Spleen (tissue), 11 donors: ENCODE measurements around the gene LMF2. TPM values are rescaled to one million over a fixed set of nuclear protein-coding genes. Genes with fewer than 3 reads are reported as not detected.
A peak's percentile ranks its signal among the peaks of the same experiment; 100 is the strongest.

Source experiments
- DNase-seq: peaks from one replicate; pipeline ENCODE4 v3.0.0-alpha.2; 2020
- H3K27ac ChIP-seq, 8 donors: fragments of 200-600 bp; sonication (generic) in 7 of 8; 1 replicate in 4 of 8; 2 replicates in 4 of 8; pipeline versions ENCODE4 v1.5.0 to v1.8.0; 2016 to 2021; ENCODE audit warnings: inconsistent platforms in 4 of 8, mild to moderate bottlenecking in 4 of 8, moderate library complexity in 1 of 8
- H3K27me3 ChIP-seq, 7 donors: fragments of 200-600 bp; sonication (generic) in 6 of 7; replicated peaks in 1 of 7; 1 replicate in 4 of 7; 2 replicates in 3 of 7; pipeline versions ENCODE4 v1.5.0 to v1.8.0; 2016 to 2021; ENCODE audit warnings: inconsistent platforms in 3 of 7, mild to moderate bottlenecking in 1 of 7
- H3K36me3 ChIP-seq, 6 donors: fragments of 200-600 bp; sonication (generic) in 5 of 6; 1 replicate in 4 of 6; 2 replicates in 2 of 6; pipeline versions ENCODE4 v1.5.0 to v1.8.0; 2016 to 2021; ENCODE audit warnings: inconsistent platforms in 2 of 6
- H3K4me1 ChIP-seq, 6 donors: fragments of 200-600 bp; sonication (generic) in 5 of 6; 1 replicate in 3 of 6; 2 replicates in 3 of 6; pipeline versions ENCODE4 v1.5.0 to v1.8.0; 2016 to 2021; ENCODE audit warnings: inconsistent platforms in 3 of 6
- H3K4me3 ChIP-seq, 8 donors: fragments of 200-600 bp; sonication (generic) in 7 of 8; 1 replicate in 4 of 8; 2 replicates in 4 of 8; pipeline versions ENCODE4 v1.5.0 to v1.8.0; 2016 to 2021; ENCODE audit warnings: inconsistent platforms in 4 of 8, mild to moderate bottlenecking in 4 of 8, moderate library complexity in 2 of 8
- H3K9me3 ChIP-seq, 8 donors: fragments of 200-600 bp; sonication (generic) in 7 of 8; 1 replicate in 4 of 8; 2 replicates in 4 of 8; pipeline versions ENCODE4 v1.5.0 to v1.8.0; 2016 to 2021; ENCODE audit warnings: inconsistent platforms in 4 of 8
- CTCF ChIP-seq, 11 experiments: fragments of 200-600 bp in 7 of 11; fragments of 450-650 bp in 4 of 11; sonication (generic) in 4 of 11; IDR thresholded peaks in 8 of 11; conservative IDR thresholded peaks in 3 of 11; 1 replicate in 7 of 11; 2 replicates in 4 of 11; pipeline versions ENCODE4 v1.4.0 to v1.8.0; 2016 to 2021; ENCODE audit warnings: antibody characterized with exemption in 11 of 11, inconsistent platforms in 4 of 11, mild to moderate bottlenecking in 1 of 11
- POLR2A ChIP-seq, 3 donors: fragments of 450-650 bp; IDR thresholded peaks; one replicate each; pipeline ENCODE4 v1.5.1; 2017; ENCODE audit warnings: antibody characterized with exemption in 3 of 3, mild to moderate bottlenecking in 1 of 3
- POLR2AphosphoS5 ChIP-seq, 3 donors: sonication (generic); formaldehyde crosslinking; IDR thresholded peaks; one replicate each; pipeline ENCODE4 v1.5.1; 2017; ENCODE audit warnings: antibody characterized with exemption in 3 of 3
- WGBS, 5 donors: extraction: QIAGEN DNeasy Blood & Tissue Kit in 3 of 5; methylation state at CpG; one replicate each; pipeline versions ENCODE4 v1.1.5 to v1.1.7; 2013 to 2018; 5-methylcytosine and 5-hydroxymethylcytosine counted together
- intact Hi-C: fragments of 100-400 bp; cut with DNase I; formaldehyde crosslinking; loops from one replicate; pipeline ENCODE4 v1.15.0; 2023; ENCODE audit warnings: low total_unique reads
- polyA plus RNA-seq, 3 donors: library from polyadenylated mRNA; stranded (reverse); fragments of 200-250 nt; gene quantifications; one replicate each; pipeline ENCODE4 v1.2.1, GENCODE V29; 2013
- total RNA-seq, 7 donors: library from RNA; depleted of rRNA in 3 of 7; stranded (reverse); fragments of >200 nt in 3 of 7; fragmentation: NEBNext Ultra II Directional in 4 of 7; extraction: Animal tissue kit (Norgen Biotek cat#: 25700) in 4 of 7; gene quantifications; one replicate each; pipeline versions ENCODE4 v1.1.0 to v1.2.1, GENCODE V29; 2016 to 2021
- donor health status: healthy with polysubstance abuse.
- donor health status: DM: no; HTN: no; CAD: no; lungs with moderate emphysema.
- donor health status: DM: no; HTN: no; CAD: no.
- donor health status: Bipolar disorder and iron deficiency.
- donor health status: healthy.
- donor health status: DM: no; HTN: no; CAD: no.
- donor health status: DM: yes; HTN: yes; CAD: no.

The LMF2 gene
- total and polyA plus RNA-seq, 10 donors = 36.6 to 81.1 (median 70.0) TPM

DNA sequence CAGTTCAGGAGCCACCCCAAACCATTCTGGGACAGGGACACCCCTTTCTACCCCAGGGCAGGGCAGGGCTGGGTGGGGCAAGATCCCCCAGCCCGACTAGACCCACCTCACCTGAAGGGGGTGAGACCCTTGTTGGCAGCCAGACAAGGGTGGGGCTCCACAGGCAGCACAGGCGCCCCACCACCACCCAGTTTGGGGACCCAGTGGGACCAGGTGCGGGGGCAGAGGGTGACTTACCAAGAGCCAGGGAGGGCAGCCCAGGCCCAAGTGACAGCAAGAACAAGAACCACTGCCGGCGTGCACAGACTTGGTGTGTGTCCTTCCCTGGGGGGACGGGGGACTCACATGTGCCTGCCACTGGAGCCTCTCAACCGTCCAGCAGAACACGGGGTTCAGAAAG lies 23.9 kb downstream of the LMF2 start:
- TF ChIP-seq CTCF (IDR thresholded peaks at IDR 0.05 in 8 of 11, conservative IDR thresholded peaks at IDR 0.05 in 3 of 11) (no peak), POLR2AphosphoS5 (IDR thresholded peaks at IDR 0.05) (no peak), POLR2A (IDR thresholded peaks at IDR 0.05) (no peak)
- H3K27ac ChIP-seq = no peak overlapping the region
- H3K36me3 ChIP-seq = no peaks in the 10 kb centered on the region
- DNase-seq = no peak
- peaks cover 5 to 33% (median 18%) of the 10 kb centered on the region in 6 donors for H3K4me1 ChIP-seq
- H3K27me3 ChIP-seq = peaks cover 0 to 82% (median 20%) of the 10 kb centered on the region in 7 donors
- no peak overlapping the region for H3K4me3 ChIP-seq
- no peaks in the 10 kb centered on the region for H3K9me3 ChIP-seq
- 89 to 98% (median 90%) methylated on average over 5 to 8 of the region's 8 CpGs for WGBS, 5 donors
- intact Hi-C loops = no loop called here

DNA sequence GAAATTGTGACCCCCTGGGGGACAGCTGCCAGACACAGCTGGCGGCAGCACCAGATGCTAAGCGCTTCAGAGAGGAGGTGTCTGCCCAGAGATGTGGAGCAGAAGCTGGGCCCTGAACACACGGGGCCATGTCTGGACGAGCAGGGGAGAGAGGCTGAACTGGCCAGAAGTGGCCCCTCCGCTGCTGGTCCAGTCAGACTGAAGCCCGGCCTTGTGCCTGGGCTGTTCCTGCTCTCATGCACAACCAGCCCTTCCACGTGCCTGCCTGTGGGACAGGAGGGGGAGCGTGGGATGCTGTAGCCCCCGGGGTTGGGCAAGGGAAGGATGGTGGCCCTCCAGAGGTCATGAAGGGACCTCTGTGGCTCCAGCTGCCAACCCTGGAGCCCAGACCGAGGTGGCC lies 24.4 kb downstream of the LMF2 start:
- Histone ChIP-seq H3K4me3 (no peak overlapping the region), H3K36me3 (no peaks in the 10 kb centered on the region), H3K27me3 (peaks cover 0 to 78% (median 20%) of the 10 kb centered on the region in 7 donors), H3K9me3 (no peaks in the 10 kb centered on the region), H3K4me1 (peaks cover 5 to 33% (median 18%) of the 10 kb centered on the region in 6 donors), H3K27ac (no peak overlapping the region)
- DNase-seq = no peak
- TF ChIP-seq CTCF (IDR thresholded peaks at IDR 0.05 in 8 of 11, conservative IDR thresholded peaks at IDR 0.05 in 3 of 11) = no peak
- no peak for TF ChIP-seq POLR2AphosphoS5 (IDR thresholded peaks at IDR 0.05)
- TF ChIP-seq POLR2A (IDR thresholded peaks at IDR 0.05) = no peak
- 79 to 92% (median 86%) methylated on average over 3 to 10 of the region's 10 CpGs for WGBS, 5 donors
- intact Hi-C loops = no loop called here

DNA sequence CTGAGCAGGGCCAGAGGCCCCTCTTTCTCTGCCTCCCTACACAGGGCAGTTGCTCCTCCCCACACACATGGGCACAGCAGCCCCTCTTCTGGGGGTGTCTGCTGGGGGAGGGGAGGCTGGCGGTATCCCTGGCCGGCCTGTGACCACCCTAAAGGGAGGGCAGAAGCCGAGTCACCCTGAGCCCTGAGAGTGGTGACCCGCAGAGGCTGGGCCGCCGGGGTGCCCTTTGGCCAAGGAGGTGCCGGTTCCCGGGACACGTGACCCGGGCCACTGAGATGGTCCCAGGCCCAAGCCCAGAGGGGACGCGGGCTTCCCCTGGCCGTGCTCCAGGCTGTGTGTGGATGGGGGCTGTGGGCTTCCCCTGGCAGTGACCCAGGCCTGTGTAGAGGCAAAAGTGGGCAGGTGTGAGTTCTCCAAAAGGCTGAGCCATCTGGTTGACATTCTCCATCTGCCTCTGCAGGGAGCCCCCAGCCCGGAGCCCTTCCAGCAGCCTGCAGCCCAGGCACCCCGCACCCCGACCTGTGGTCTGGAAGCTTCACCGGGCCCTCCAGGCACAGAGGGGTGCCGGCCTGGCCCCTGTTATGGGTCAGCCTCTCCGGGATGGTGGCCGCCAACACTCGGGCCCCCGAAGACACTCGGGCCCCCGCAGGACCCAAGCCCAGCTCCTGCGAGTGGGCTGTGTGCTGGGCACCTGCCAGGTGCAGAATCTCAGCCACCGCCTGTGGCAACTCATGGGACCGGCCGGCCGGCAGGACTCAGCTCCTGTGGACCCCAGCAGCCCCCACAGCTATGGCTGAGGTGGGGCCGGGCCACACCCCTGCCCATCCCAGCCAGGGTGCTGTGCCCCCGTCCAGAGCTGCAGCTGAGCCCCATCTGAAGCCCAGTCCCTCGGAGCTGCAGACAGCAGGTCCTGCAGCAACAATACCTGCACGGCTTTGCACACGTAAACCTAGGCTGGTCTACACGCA lies 25.1 kb downstream of the LMF2 start:
- peak; percentile 74 for DNase-seq
- H3K27ac ChIP-seq = peak overlapping the region in 3 of 8 donors; percentile 55 to 69 (median 62)
- H3K27me3 ChIP-seq = peaks cover 0 to 71% (median 20%) of the 10 kb centered on the region in 7 donors

More for the DNA sequence above, 25.1 kb downstream of the LMF2 start:
- Histone ChIP-seq H3K9me3 (no peaks in the 10 kb centered on the region), H3K4me3 (peak overlapping the region; percentile 51 to 86 (median 58)), H3K36me3 (no peaks in the 10 kb centered on the region), H3K4me1 (peaks cover 5 to 33% (median 18%) of the 10 kb centered on the region in 6 donors)
- intact Hi-C loops = no loop called here
- TF ChIP-seq POLR2AphosphoS5 (IDR thresholded peaks at IDR 0.05) (no peak), CTCF (IDR thresholded peaks at IDR 0.05 in 8 of 11, conservative IDR thresholded peaks at IDR 0.05 in 3 of 11) (no peak), POLR2A (IDR thresholded peaks at IDR 0.05) (no peak)
- WGBS, 5 donors = 53 to 75% (median 71%) methylated on average over 8 to 35 of the region's 35 CpGs
